A549 (cell line): Measurements from ENCODE around the gene PRKCQ.

Experiments used
- EP300 ChIP-seq, 2 experiments: fragments of >200 bp; sonication (Bioruptor Twin); formaldehyde crosslinking; IDR thresholded peaks; 2 replicates in 1 of 2; 3 replicates in 1 of 2; pipeline ENCODE4 v1.6.1; 2016 to 2017
- MAFK ChIP-seq: fragments of 450-650 bp; IDR thresholded peaks from 2 replicates; pipeline ENCODE4 v1.6.1; 2014; ENCODE audit not compliant: partially characterized antibody

- TF ChIP-seq MAFK (no peak), EP300 (IDR thresholded peaks at IDR 0.05) (no peak)
Observed at GRCh38 chr10:6497620-6498019, 82.5 kb downstream of the PRKCQ start.
